KG1 (cell line): ENCODE results near the gene TTBK2.
"Not testable (repeated sequence)": the region's sequence is repeated elsewhere in the genome, so short reads cannot be mapped to it uniquely, and the experiment has no call there.

Source experiments
- DNase-seq: peaks from one replicate; lab custom pipeline; 2025; lab: John Stamatoyannopoulos, UW

Gene TTBK2

DNA sequence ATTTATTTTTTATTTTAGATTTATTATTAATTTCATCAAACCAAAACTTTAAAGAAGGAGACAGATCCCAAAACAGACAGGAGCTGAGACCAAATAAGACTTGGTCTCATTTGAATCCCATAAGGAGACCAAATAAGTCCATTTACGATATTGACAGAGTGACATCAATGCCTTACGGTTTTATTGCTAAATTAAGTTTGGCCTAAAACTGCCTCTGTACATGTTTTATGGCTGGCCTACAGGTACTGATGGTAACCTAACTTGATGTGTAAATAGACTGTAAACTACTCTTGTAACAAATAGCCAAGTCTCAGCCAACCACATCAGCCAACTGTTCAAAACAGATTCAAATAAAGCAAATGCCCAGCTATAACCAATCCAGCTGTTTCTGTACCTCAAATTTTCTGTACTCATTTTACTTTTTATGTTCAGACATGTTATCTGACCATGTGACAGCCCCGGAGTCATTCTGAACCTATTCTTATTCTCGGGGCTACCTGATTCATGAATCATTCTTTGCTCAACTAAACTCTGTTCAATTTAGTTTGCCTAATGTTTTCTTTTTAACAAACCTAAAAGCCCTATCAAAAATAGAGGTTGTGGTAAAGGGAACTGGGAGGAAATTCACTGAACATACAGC lies 94.2 kb downstream of the TTBK2 start:
- no peak for DNase-seq

DNA sequence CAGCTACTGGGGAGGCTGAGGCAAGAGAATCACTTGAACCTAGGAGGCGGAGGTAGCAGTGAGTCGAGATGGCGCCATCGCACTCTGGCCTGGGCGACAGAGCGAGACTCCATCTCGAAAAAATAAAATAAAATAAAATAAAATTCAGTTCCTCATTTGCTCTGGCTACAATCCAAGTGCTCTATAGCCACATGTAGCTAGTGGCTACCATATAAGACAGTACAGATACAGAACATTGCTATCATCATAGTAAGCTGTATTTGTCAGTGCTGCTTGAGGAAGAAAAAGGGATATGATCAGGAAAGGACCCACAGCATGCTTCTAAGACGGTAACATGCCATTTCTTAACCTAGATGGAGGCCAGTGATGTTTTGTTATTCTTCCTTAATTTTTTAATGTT lies 95.0 kb downstream of the TTBK2 start:
- DNase-seq, result no peak

DNA sequence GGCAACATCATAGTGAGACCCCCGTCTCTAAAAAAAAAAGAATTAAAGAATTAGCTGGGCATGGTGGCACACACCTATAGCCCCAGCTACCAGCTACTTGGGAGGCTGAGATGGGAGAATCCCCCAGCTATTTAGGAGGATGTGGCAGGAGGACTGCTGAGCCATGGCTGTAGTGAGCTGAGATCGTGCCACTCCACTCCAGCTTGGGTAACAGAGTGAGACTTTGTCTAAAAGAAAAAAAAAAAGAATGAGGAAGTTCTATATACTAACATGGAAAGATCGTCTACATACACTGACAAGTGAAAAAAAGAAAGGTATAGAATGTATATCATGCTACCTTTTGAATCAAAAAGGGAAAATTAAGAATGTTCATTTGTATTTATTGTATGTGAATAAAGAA lies 99.8 kb downstream of the TTBK2 start:
- no peak for DNase-seq

DNA sequence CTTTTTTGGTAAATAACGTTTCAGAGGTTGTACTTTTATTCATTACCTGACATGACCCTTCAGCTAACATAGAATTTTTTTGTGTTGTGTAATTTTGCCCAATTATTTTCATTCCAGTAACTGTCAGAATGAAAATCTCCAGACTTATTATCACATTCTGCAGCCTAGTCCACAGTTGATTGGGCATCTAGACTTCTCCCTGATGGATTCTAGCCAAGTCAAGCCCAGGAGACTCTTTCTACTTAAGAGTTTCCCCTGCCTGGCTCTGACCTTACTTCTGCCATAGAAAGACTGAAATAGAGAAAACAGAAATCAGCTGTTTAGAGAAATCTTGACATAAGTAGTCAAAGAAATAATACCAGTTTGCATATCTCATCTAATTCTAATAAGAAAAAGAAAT lies 100.8 kb downstream of the TTBK2 start:
- DNase-seq, result no peak

DNA sequence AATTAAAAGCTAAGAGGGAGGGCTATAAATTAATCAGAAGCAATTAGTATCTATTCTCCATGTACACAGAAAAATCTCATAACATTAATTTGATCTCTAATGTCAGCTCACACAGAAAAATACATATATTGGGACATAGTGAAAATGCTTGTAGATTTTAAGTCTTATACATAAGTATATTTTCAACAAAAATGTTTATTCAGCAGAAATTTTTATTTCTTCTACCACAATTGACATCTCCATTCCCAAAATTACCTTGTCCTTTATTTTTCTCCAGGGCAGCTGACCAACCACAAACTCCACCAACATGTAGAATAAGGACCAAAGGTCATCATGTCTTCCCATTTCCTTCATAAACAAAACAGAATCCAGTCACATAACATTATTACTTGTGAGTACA lies 109.1 kb downstream of the TTBK2 start:
- no peak for DNase-seq

DNA sequence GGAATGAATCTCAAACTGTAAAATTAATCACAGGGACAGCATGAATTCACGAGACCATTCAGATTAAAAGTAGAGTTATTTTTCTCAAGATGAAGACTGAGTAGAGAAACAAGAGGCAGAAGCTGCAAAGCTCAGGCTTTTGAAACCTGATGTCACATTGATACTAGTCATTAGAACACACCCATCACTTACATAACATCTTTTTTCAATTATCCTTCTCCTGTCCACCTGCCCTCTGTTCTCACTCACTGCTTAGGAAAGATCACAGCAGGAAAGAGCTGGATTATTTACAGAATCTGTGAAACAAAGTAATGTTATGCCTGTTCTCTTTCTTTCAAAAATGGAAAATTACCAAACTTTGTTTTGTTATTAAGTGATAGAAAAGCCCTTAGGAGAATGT lies 111.7 kb downstream of the TTBK2 start:
- DNase-seq, result no peak

DNA sequence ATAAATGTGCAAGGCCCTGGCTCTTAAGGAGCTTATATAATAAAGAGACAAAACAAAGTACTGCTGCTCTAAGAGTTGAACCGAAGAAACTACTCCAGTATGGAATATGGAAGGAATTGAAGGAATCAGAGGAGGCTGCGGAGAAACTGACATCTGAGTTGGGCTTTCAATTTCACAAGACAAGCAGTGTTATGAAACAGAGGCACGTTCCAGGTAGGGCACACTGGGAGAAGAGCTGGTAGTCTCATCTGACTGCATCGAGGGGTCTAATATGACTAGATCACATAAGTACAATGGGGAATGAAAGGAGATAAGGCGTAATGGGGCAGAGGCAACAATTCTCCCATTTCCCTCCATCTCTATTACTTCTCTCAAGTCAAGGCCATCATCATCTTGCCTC lies 115.3 kb downstream of the TTBK2 start:
- no peak for DNase-seq

DNA sequence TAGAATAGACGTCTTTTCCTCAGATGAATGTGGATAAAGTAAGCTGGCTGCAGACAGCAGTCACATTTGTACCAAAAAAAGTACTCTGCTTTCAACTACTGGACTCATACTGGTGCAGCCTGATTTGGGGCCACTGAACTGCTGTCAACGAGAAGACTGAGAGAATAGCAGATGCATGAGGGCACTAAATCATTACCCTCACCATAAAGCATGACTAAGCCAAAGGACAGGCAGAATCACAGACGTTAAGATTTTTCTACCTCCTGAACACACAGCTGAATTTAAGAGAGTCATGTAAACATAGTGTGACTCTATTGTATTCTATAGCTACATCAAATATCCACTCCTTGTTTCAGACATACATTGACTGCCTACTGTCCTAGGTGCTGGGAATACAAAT lies 115.8 kb downstream of the TTBK2 start:
- DNase-seq, result no peak

DNA sequence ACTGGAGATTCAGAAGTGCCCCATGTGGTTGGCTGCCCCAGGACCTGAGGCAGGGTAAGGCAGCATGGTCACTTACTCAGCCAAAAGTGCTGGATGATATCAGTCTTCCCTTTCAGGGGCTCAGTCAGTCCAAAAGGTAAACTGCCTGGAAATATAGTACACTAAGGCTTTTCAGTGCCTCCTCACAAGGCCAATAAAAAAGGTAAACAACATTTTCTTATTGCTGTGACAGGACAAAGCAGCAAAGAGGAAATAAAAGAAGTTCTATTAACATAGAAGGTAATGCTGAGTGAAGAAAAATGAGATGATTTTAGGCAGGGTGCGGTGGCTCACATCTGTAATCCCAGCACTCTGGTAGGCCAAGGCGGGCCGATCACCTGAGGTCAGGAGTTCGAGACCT lies 117.1 kb downstream of the TTBK2 start:
- DNase-seq, result no peak

DNA sequence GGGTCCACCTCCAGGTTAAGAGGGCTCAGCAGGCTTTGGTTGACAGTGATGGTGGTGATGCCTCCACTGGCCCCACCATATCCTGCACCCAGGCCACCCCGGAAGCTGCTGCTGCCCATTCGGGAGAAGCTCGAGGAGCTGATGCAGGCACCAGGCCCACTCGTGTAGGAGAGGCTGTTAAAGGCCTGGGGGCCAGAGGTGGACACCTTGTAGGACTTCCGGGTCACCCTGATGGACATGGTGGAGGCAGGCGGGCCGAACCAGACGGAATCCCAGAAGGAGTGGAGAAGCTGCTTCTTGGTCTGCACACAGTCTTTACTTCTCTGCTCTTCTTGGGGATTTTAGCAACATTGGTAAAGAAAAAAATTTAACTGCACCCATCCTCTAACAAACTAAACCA lies 118.4 kb downstream of the TTBK2 start:
- no peak for DNase-seq

DNA sequence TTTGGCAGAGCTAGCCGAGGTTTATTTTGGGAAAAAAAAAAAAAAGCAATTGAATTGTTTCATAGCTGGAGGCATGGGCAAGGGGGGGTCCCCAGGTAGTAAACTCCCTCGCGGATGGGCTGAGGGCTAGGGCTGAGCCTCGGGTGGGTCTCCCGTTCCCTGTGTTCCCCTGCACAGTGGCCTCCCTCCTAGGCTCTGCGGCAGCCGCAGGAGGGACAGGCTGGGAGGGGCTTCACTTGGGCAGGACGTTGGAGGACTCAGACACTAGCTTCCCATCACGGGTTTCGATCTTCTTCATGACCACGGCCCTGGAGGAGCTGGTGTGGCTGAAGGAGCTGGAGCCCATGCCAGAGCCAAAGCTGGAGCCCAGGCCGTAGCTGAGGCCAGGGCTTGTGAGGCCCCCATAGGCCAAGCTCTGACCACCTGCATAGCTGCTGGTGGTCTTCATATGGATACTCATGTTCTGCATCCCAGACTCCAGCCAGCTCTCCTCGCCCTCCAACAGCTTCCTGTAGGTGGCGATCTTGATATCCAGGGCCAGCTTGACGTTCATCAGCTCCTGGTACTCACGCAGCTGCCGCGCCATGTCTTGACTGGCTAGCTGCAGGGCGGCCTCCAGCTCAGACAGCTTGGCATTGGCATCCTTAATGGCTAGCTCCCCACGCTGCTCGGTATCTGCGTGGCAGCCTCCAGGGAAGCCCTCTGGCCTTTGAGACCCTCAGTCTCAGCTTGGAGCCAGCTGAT lies 119.7 kb downstream of the TTBK2 start:
- DNase-seq, result no peak

DNA sequence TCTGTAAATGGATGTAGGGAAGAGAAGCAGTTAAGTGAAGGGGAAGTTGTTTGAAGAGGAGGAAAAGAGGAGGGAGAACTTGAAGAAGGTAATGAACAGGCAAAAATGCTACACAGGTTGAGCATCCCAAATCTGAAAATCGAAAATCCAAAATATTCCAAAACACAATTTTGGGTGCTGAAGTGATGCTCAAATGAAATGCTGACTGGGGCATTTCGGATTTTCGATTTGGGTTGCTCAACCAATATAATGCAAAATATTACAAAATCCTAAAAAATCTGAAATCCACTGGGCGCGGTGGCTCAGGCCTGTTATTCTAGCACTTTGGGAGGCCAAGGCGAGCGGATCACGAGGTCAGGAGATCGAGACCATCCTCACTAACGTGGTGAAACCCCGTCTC lies 121.8 kb downstream of the TTBK2 start:
- DNase-seq, result no peak

DNA sequence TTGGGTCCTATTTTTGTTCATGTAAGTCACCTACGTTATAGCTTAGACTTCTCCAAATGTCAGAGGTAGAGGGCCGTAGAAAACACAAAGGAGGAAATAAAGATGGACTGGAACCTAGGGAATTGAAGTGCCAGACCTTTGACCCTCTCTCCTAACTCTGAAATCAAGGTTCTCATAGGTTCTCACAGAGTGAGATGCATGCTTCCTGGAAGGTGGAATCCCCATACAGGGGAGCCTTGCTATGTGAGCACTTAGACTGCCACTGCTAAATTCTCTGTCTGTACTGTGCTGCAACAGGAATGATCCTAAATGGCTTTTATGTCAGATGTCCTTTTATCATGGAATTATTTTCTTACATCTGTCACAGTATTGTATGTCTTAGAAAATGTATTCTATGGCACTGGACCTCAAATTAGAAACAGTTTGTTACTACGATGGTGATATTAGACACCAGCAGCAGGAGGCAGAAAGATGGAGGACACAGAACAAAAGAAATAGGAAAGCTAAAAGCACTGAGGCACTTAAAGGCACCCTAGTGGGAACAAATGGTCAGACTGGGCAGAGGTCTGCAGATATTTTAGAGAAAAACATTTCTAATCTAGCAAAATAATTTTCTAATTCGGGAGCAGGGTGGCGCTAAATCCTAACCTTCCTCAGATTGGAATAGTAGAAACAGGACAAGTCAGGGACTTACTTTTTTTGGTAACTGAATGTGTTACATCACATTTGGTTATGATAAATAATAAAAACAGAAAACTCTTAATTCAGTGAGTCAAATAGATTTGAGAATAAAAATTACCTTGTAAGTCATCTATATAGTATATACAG lies 123.4 kb downstream of the TTBK2 start:
- DNase-seq, result no peak

DNA sequence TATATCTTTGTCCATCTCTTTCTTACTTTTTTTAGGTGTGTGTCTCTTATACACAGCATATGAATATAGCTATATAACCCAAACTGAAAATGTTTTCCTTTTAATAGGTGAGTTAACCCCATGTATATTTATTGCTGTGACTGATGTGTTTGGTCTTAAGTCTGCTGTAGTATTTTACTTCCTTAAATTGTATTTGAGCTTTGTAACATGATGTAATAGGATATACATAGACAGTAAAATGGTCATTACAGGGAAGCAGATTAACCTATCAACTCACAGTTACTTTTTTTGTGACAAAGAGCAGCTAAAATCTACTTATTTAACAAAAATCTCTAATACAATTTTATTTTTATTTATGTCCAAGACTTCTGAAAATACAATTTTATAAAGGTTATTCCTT lies 131.9 kb downstream of the TTBK2 start:
- no peak for DNase-seq

DNA sequence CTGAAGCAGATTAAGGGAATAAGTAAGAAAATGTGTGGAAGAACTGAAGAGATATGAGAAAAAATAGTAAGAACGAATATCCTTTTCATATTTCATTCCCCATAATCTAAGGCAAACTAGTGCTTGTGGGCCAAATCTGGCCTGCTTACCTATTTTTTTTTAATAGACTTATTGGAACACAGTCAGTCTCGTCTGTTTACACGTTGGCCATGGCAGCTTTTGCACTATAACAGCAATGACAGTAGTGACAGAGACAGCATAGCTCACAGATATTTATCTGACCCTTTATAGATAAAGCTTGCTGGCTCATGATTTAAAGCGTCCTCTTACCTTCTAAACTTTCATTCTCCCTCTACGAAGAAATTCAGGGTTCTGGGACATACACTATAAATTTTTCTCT lies 133.6 kb downstream of the TTBK2 start:
- no peak for DNase-seq

DNA sequence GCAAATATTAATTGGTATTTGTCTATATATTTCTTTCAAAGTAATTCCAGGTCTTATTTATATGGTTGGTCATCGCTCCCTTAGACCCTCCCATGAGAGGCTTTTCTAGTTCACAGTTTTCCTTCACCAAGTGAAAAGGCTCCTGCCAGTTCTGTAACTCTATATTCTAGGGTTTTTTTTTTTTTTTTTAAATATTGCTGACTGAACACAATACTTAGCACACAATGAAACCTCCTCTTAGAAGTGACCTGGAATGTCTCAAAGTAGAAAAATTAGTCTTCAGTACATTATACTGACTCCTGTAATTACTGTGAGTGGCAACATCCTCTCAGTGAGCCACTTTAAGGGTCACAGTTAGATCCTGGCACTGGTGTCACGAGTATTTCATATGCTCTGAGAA lies 135.0 kb downstream of the TTBK2 start:
- DNase-seq, result no peak

DNA sequence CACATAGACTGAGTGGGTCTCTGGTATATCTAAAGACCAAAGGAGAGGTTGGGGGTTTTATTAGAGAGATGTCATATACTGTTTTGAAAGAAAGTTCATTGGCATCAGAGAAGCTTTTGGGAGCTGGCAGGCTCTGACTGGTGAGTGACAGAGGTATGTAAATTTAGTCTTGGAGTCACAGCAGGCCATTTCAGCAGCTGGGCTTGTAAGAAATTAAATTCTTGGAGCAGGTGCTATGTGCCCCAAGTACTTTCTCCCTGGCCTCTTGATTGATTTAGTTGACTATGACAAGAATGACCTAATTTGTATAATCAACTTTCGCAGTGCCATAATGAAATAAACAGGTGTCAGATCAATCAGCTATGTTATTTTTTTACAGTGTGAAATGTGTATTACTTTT lies 135.9 kb downstream of the TTBK2 start:
- DNase-seq, result no peak

DNA sequence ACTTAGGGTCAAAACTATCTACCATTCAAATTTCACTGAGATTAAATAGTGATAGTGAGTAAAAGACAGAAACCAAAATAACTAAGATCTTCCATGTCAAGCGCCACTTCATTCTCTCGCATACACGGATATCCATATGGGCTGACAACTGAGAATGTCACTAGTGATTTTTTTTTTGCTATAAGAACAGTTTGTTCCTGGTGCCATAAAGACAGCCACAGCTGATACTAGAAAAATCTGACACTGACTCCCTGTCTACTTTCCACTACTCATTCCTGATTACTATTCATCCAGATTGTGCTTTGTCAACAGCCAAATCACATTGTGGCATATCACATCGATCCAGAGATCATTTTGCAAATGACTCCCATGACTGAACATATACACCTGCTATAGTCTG lies 137.9 kb downstream of the TTBK2 start:
- DNase-seq, result no peak

DNA sequence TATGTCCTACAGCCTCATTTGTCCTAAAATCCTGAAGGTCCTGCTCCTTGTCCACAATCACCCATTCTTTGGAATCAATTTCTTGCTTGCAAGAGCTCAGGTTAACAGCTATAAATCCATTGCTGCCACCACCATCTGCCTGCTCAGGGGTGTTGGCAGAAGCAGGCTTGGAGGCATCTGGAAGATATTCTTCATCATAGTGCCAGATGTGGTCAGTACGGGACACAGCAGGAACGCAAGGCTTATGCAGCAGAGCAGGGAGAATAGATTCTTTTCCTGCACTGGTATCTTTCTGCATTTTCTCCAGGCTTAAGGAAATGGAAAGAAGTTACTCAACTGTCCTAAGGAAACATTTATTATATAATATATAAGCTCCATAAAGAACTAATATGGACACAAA lies 145.2 kb downstream of the TTBK2 start:
- DNase-seq, result no peak

DNA sequence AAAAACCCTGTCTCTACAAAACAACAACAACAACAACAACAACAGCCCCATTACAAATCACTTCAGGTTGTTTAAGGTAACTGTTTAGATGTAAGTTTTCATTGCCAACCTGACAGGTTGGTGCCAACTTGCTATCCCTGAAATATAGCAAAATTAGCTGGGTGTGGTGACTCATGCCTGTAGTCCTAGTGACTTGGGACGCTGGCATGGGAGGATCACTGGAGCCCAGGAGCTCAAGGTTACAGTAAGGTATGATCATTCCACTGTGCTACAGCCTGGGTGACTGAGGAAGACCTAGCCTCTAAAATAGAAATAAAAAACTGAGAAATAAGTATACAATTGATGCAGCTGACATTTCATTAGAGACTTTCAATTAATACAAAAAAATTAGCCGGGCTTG lies 147.7 kb downstream of the TTBK2 start:
- DNase-seq, result no peak

DNA sequence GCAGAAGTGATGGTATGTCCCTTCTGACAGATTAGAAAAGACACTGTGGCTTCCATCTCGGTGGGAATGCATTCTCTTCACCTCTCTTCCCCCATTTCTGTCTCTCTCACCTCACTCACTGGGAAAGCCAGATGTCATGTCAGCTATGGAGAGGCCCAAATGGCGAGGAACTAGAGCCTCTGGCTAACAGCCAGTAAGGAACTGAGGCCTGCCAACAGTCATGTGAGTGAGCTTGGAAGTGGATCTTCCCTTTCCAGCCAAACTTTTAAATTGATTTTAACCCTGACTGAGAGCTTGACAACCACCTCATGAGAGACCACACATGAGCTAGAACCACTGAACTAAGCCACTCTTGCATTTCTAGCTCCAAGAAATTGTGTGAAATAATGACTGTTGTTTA lies 148.4 kb downstream of the TTBK2 start:
- DNase-seq, result no peak

DNA sequence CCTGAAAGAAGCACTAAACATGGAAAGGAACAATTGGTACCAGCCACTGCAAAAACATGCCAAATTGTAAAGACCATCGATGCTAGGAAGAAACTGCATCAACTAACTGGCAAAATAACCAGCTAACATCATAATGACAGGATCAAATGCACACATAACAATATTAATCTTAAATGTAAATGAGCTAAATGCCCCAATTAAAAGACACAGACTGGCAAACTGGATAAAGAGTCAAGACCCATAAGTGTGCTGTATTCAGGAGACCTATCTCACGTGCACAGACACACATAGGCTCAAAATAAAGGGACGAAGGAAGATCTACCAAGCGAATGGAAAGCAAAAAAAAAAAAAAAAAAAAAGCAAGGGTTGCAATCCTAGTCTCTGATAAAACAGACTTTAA lies 154.5 kb downstream of the TTBK2 start:
- DNase-seq, result not testable (repeated sequence)

DNA sequence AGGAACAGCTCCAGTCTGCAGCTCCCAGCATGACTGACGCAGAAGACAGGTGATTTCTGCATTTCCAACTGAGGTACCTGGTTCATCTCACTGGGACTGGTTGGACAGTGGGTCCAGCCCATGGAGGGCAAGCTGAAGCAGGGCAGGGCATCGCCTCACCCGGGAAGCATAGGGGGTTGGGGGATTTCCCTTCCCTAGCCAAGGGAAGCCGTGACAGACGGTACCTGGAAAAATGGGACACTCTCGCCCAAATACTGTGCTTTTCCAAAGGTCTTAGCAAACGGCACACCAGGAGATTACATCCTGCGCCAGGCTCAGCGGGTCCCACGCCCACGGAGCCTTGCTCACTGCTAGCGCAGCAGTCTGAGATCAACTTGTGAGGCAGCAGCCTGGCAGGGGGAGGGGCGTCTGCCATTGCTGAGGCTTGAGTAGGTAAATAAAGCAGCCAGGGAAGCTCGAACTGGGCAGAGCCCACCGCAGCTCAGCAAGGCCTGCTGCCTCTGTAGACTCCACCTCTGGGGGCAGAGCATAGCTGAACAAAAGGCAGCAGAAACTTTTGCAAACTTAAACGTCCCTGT lies 156.3 kb downstream of the TTBK2 start:
- not testable (repeated sequence) for DNase-seq
